NCI-H2029 (cell line): ENCODE results near the gene NFIB.

ENCODE experiments used
- DNase-seq: peaks from one replicate; lab custom pipeline; 2025; lab: John Stamatoyannopoulos, UW

Gene NFIB

GRCh38 chr9:14075218-14075617 is 238.7 kb downstream of the NFIB start:
- no peak for DNase-seq

GRCh38 chr9:14072850-14073249 is 241.1 kb downstream of the NFIB start:
- no peak for DNase-seq

DNA sequence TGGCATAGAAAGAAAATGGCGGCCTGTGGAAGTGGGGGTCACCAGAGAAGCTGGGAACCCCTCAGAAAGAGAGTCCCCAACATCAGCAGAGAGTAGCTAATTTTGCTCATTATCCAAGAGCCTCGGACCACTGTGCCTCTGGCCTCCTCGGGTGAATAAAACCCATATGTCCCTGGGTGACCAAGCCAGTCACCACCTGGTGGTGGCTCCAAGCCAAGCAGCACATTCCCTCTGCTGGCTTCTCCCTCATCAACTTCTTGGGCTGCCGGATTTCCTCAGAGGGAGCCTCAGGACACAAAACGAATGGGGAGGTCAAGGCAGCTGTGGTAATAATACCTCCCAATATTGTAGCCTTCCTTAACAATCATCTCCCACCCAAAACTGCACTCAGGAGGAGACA is 242.5 kb downstream of the NFIB start:
- DNase-seq = no peak

DNA sequence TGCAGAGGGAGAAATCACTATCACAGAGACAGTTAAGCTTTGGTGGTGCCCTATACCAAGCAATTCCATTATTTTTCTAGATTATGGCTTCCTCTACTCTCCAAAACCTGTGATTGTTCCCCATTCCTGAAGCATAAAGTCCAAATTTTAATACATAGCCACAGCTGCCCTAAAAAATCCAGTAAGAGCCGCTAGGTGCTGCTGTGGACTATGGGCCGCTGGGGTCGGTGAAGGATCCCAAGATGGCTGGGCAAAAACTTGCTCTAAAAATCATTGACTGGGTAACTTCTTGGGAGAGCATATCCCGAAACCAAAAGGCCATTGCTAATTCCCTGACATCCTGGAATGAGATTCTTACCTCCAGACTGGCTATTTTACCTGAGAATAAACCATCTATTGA is 245.3 kb downstream of the NFIB start:
- no peak for DNase-seq

- no peak for DNase-seq
These were observed 247.1 kb downstream of the NFIB start for GRCh38 chr9:14066831-14067230.

- no peak for DNase-seq
These were observed 247.9 kb downstream of the NFIB start for GRCh38 chr9:14066032-14066431.

GRCh38 chr9:14064940-14065339 is 249.0 kb downstream of the NFIB start:
- no peak for DNase-seq

DNA sequence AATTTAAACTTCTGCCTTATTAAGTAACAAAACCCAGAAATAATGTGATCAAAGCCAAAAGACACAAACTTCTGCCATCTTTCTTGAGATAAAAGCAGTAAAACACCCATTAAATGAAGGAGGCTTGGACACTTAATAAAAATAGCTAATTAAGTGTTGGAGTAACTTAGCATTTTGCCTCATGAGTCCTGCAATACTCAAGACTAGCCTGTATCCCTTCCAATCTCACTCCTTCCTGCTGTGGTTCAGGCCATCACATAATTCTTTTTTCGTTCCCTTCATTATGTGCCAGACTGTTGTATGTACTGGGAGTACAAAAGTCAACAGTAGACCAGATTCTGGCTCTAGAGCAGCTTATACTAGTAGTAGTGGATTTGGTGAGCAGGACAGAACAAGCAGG is 250.2 kb downstream of the NFIB start:
- no peak for DNase-seq

- DNase-seq = peak; percentile 18
These were observed 251.2 kb downstream of the NFIB start for GRCh38 chr9:14062586-14063221.

- DNase-seq = no peak
These were observed 251.9 kb downstream of the NFIB start for GRCh38 chr9:14061936-14062585.

- DNase-seq = no peak
These were observed 255.6 kb downstream of the NFIB start for GRCh38 chr9:14058325-14058688.

GRCh38 chr9:14057368-14058324 is 256.3 kb downstream of the NFIB start:
- no peak for DNase-seq

DNA sequence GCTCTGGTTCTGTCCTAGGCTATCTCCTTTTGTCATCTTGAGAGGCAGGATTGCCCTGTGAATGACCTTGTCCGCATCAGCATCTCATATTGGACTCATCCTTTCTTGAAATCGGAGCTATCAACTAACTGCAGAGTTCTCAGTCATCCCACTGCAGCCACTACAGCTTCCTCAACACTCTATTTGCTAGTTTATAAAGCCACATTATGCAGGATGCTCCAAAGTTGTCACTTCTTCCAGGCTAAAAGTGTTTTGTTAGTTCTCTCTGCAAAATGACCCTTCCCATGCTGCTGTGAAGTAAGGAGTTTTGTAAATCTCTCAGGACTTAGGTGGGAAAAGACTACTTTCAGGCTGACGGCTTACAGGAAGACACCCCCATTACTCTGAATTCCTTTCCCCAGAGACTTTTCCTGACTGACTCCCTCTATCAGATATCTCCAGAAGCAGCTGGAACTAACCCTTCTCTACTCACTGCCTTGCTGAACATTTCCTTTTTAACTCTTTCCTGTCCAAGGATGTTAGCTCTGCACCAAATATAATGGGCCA is 257.6 kb downstream of the NFIB start:
- DNase-seq = no peak

GRCh38 chr9:14054096-14054495 is 259.8 kb downstream of the NFIB start:
- DNase-seq = no peak

GRCh38 chr9:14052359-14052758 is 261.6 kb downstream of the NFIB start:
- no peak for DNase-seq

GRCh38 chr9:14051419-14051818 is 262.5 kb downstream of the NFIB start:
- no peak for DNase-seq

GRCh38 chr9:14043483-14043882 is 270.5 kb downstream of the NFIB start:
- DNase-seq = no peak

DNA sequence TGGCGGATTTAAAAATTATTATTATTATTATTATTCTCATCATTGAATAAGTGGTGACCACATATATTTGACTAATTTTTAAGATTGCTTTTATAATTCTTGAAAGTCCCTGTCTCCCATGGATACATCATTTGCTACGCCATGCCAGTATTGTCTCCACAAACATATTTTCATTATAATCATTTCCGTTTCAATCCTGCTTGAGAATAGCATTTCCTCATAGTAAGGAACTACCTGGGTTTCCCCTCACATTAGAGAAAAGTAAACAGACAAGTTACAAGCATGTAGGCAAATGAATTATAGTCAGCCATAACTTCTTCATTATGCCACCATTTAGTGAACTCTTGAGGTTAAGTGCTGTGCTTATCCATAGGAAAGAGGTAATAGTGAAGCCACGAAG is 276.6 kb downstream of the NFIB start:
- DNase-seq = no peak

GRCh38 chr9:14033067-14033466 is 280.9 kb downstream of the NFIB start:
- no peak for DNase-seq
